ENCODE results near the gene OR5AS1.

OR5AS1 gene

GRCh38 chr11:56027354-56027753 lies at the start of gene OR5AS1:
Gene OR5AS1 (plus strand): TSS chr11:56027654. CDS start chr11:56030419, 2,765 bp downstream.
- DNase-seq (ENCODE audit: low read depth): no peak
- H3K4me3 ChIP-seq (ENCODE audit: low read depth, low read length): no peak within 1 kb of the TSS
- no peak for TF ChIP-seq MYC (IDR thresholded peaks at IDR 0.05; ENCODE audit: low read depth, low read length)
- no peak for TF ChIP-seq CTCF (IDR thresholded peaks at IDR 0.05; ENCODE audit: low read depth, low read length)
- TF ChIP-seq MAX (IDR thresholded peaks at IDR 0.05; ENCODE audit: low read depth, low read length): no peak
- no peak for TF ChIP-seq POLR2A (IDR thresholded peaks at IDR 0.05; ENCODE audit: extremely low read depth, insufficient read length)

- DNase-seq (ENCODE audit: low read depth): no peak
- TF ChIP-seq MYC (IDR thresholded peaks at IDR 0.05; ENCODE audit: low read depth, low read length) (no peak), CTCF (IDR thresholded peaks at IDR 0.05; ENCODE audit: low read depth, low read length) (no peak), MAX (IDR thresholded peaks at IDR 0.05; ENCODE audit: low read depth, low read length) (no peak), POLR2A (IDR thresholded peaks at IDR 0.05; ENCODE audit: extremely low read depth, insufficient read length) (no peak)
- no peak within 1 kb of the TSS for H3K4me3 ChIP-seq (ENCODE audit: low read depth, low read length)
Observed at GRCh38 chr11:55994525-55994924, 32.9 kb upstream of the OR5AS1 start, which contains the start of gene OR5F1. Gene OR5F1 (minus strand): TSS chr11:55994625. CDS start chr11:55994625, 0 bp downstream.

GRCh38 chr11:56010716-56011115 lies 16.7 kb upstream of the OR5AS1 start:
- TF ChIP-seq MAX (IDR thresholded peaks at IDR 0.05; ENCODE audit: low read depth, low read length) (no peak), CTCF (IDR thresholded peaks at IDR 0.05; ENCODE audit: low read depth, low read length) (no peak), MYC (IDR thresholded peaks at IDR 0.05; ENCODE audit: low read depth, low read length) (no peak), POLR2A (IDR thresholded peaks at IDR 0.05; ENCODE audit: extremely low read depth, insufficient read length) (no peak)
- H3K4me3 ChIP-seq (ENCODE audit: low read depth, low read length): no peak overlapping the region
- no peak for DNase-seq (ENCODE audit: low read depth)

- DNase-seq (ENCODE audit: low read depth): no peak
- no peak for TF ChIP-seq POLR2A (IDR thresholded peaks at IDR 0.05; ENCODE audit: extremely low read depth, insufficient read length)
- no peak for TF ChIP-seq CTCF (IDR thresholded peaks at IDR 0.05; ENCODE audit: low read depth, low read length)
- TF ChIP-seq MAX (IDR thresholded peaks at IDR 0.05; ENCODE audit: low read depth, low read length): no peak
- TF ChIP-seq MYC (IDR thresholded peaks at IDR 0.05; ENCODE audit: low read depth, low read length): no peak
- H3K4me3 ChIP-seq (ENCODE audit: low read depth, low read length): no peak overlapping the region
Observed at GRCh38 chr11:56013805-56014204, 13.6 kb upstream of the OR5AS1 start.

- no peak for TF ChIP-seq POLR2A (IDR thresholded peaks at IDR 0.05; ENCODE audit: extremely low read depth, insufficient read length)
- TF ChIP-seq MAX (IDR thresholded peaks at IDR 0.05; ENCODE audit: low read depth, low read length): no peak
- no peak for TF ChIP-seq MYC (IDR thresholded peaks at IDR 0.05; ENCODE audit: low read depth, low read length)
- TF ChIP-seq CTCF (IDR thresholded peaks at IDR 0.05; ENCODE audit: low read depth, low read length): no peak
- no peak overlapping the region for H3K4me3 ChIP-seq (ENCODE audit: low read depth, low read length)
- no peak for DNase-seq (ENCODE audit: low read depth)
Observed at GRCh38 chr11:56045538-56045937, 18.1 kb downstream of the OR5AS1 start.
